H1 (cell line): ENCODE data around the gene PCNX1. TPM values are rescaled to one million over a fixed set of nuclear protein-coding genes. Genes with fewer than 3 reads are reported as not detected.

Source experiments
- CTCF ChIA-PET: fragments of 300-600 bp; sonication (Branson Sonifier 250); formaldehyde crosslinking; loops from one replicate; lab custom pipeline; 2021; ENCODE audit not compliant: partially characterized antibody; lab: Charles Lee
- POLR2A ChIA-PET: fragments of 300-600 bp; sonication (Branson Sonifier 250); formaldehyde crosslinking; loops from one replicate; lab custom pipeline; 2021; ENCODE audit warnings: inconsistent platforms; ENCODE audit not compliant: partially characterized antibody; lab: Charles Lee
- DNase-seq, 2 experiments: peaks; one replicate each; pipeline versions ENCODE4 v3.0.0 to v3.0.0-alpha.2; 2010 to 2022; ENCODE audit warnings: low spot score in 2 of 2, low read depth in 1 of 2, mixed read lengths in 1 of 2
- FAIRE-seq: peaks from 2 replicates; lab custom pipeline; 2011; peaks lifted over from hg19 to GRCh38; lab: Jason Lieb, UNC
- H2AFZ ChIP-seq: 2 replicates; pipeline ENCODE4 v1.8.1; 2012; ENCODE audit warnings: low read length, inconsistent platforms
- H2AK5ac ChIP-seq: 2 replicates; pipeline ENCODE4 v1.6.1; 2013; ENCODE audit warnings: low read depth, low read length
- H2BK120ac ChIP-seq: replicated peaks from 2 replicates; pipeline ENCODE3; 2013; ENCODE audit warnings: low read depth, low read length, inconsistent platforms
- H2BK12ac ChIP-seq: 2 replicates; pipeline ENCODE4 v1.6.1; 2013; ENCODE audit warnings: low read depth, low read length
- H2BK15ac ChIP-seq: 2 replicates; pipeline ENCODE4 v1.6.1; 2013; ENCODE audit warnings: low read length
- H2BK20ac ChIP-seq: 2 replicates; pipeline ENCODE4 v1.6.1; 2013; ENCODE audit warnings: low read length
- H2BK5ac ChIP-seq: 2 replicates; pipeline ENCODE4 v1.6.1; 2013; ENCODE audit warnings: low read depth, low read length
- H3K14ac ChIP-seq: 2 replicates; pipeline ENCODE4 v1.6.1; 2013; ENCODE audit warnings: inconsistent platforms; ENCODE audit not compliant: insufficient read length
- H3K18ac ChIP-seq: 2 replicates; pipeline ENCODE4 v1.6.1; 2013; ENCODE audit warnings: low read length; ENCODE audit errors: extremely low read depth
- H3K23ac ChIP-seq: 2 replicates; pipeline ENCODE4 v1.6.1; 2013; ENCODE audit warnings: inconsistent platforms; ENCODE audit not compliant: insufficient read length
- H3K23me2 ChIP-seq: 2 replicates; pipeline ENCODE4 v1.6.1; 2013; ENCODE audit warnings: low read depth, low read length
- H3K27ac ChIP-seq: 2 replicates; pipeline ENCODE4 v1.6.1; 2011; ENCODE audit warnings: low read depth, low read length, inconsistent platforms
- H3K27me3 ChIP-seq, 4 experiments: replicated peaks in 1 of 4; 1 replicate in 1 of 4; 2 replicates in 3 of 4; pipeline versions ENCODE4 v1.6.1 to v1.8.1; 2011 to 2013; ENCODE audit warnings: low read length in 3 of 4, mild to moderate bottlenecking in 3 of 4, inconsistent platforms in 2 of 4, mixed read lengths in 2 of 4, moderate library complexity in 1 of 4; ENCODE audit not compliant: control insufficient read depth in 3 of 4, insufficient read depth in 3 of 4; ENCODE audit errors: extremely low read depth in 1 of 4
- H3K36me3 ChIP-seq, 4 experiments: 2 replicates each; pipeline versions ENCODE4 v1.6.1 to v1.8.1; 2011 to 2013; ENCODE audit warnings: mild to moderate bottlenecking in 4 of 4, low read length in 3 of 4, moderate library complexity in 2 of 4, control low read depth in 1 of 4, inconsistent platforms in 1 of 4; ENCODE audit not compliant: insufficient read depth in 4 of 4, control insufficient read depth in 2 of 4
- H3K4ac ChIP-seq: replicated peaks from 2 replicates; pipeline ENCODE3; 2013; ENCODE audit warnings: low read length, low read depth, mixed read lengths, inconsistent platforms; ENCODE audit not compliant: insufficient read length
- H3K4me1 ChIP-seq, 4 experiments: replicated peaks in 1 of 4; 1 replicate in 1 of 4; 2 replicates in 3 of 4; pipeline versions ENCODE4 v1.6.1 to v1.8.1; 2011 to 2013; ENCODE audit warnings: low read length in 3 of 4, inconsistent platforms in 2 of 4, mixed read lengths in 1 of 4; ENCODE audit not compliant: insufficient read depth in 4 of 4, control insufficient read depth in 3 of 4
- H3K4me2 ChIP-seq, 2 experiments: 2 replicates each; pipeline versions ENCODE4 v1.6.1 to v1.8.1; 2011 to 2013; ENCODE audit warnings: low read depth in 2 of 2, low read length in 2 of 2, control low read depth in 1 of 2, inconsistent platforms in 1 of 2, mild to moderate bottlenecking in 1 of 2; ENCODE audit not compliant: insufficient read depth in 1 of 2
- H3K4me3 ChIP-seq, 4 experiments: fragments of 200-600, 300-600 bp in 1 of 4; sonication (generic), shearing (Covaris generic), sonication (Bioruptor Twin) in 1 of 4; 2 replicates each; pipeline versions ENCODE4 v1.5.1 to v1.8.1; 2011 to 2016; ENCODE audit warnings: low read length in 4 of 4, low read depth in 3 of 4, control low read depth in 2 of 4, inconsistent platforms in 2 of 4, mild to moderate bottlenecking in 2 of 4, mixed read lengths in 1 of 4, moderate library complexity in 1 of 4; ENCODE audit not compliant: insufficient read depth in 2 of 4; ENCODE audit errors: extremely low read depth in 1 of 4
- H3K56ac ChIP-seq: replicated peaks from 2 replicates; pipeline ENCODE3; 2013; ENCODE audit warnings: low read depth, mild to moderate bottlenecking, mixed read lengths, low read length, inconsistent platforms; ENCODE audit not compliant: insufficient read length
- H3K79me1 ChIP-seq: 2 replicates; pipeline ENCODE4 v1.6.1; 2013; ENCODE audit warnings: low read depth, low read length, control low read depth
- H3K79me2 ChIP-seq, 2 experiments: 2 replicates each; pipeline versions ENCODE4 v1.6.1 to v1.8.1; 2012 to 2013; ENCODE audit warnings: low read length in 2 of 2, mild to moderate bottlenecking in 2 of 2, inconsistent platforms in 1 of 2; ENCODE audit not compliant: insufficient read depth in 2 of 2, control insufficient read depth in 1 of 2
- H3K9ac ChIP-seq, 4 experiments: replicated peaks in 1 of 4; 1 replicate in 1 of 4; 2 replicates in 3 of 4; pipeline versions ENCODE4 v1.6.1 to v1.8.1; 2011 to 2013; ENCODE audit warnings: low read depth in 3 of 4, low read length in 3 of 4, control low read depth in 2 of 4, mild to moderate bottlenecking in 2 of 4, moderate library complexity in 2 of 4, inconsistent platforms in 1 of 4; ENCODE audit errors: extremely low read depth in 1 of 4
- H3K9me3 ChIP-seq, 2 experiments: 2 replicates each; pipeline versions ENCODE4 v1.6.1 to v1.8.1; 2012 to 2013; ENCODE audit warnings: mild to moderate bottlenecking in 2 of 2, moderate library complexity in 2 of 2, control low read depth in 1 of 2, inconsistent platforms in 1 of 2, low read depth in 1 of 2, low read length in 1 of 2, mixed read lengths in 1 of 2; ENCODE audit not compliant: insufficient read depth in 2 of 2
- H4K20me1 ChIP-seq, 2 experiments: replicated peaks in 1 of 2; 2 replicates each; pipeline versions ENCODE3 to v1.8.1; 2011 to 2013; ENCODE audit warnings: inconsistent platforms in 2 of 2, low read length in 2 of 2, mild to moderate bottlenecking in 1 of 2; ENCODE audit not compliant: insufficient read depth in 2 of 2, control insufficient read depth in 1 of 2
- H4K5ac ChIP-seq: 2 replicates; pipeline ENCODE4 v1.6.1; 2013; ENCODE audit warnings: low read length, low read depth, mixed read lengths, inconsistent platforms; ENCODE audit not compliant: insufficient read length
- H4K8ac ChIP-seq: 2 replicates; pipeline ENCODE4 v1.8.0; 2013; ENCODE audit warnings: mild to moderate bottlenecking, moderate library complexity, low read length, inconsistent platforms; ENCODE audit not compliant: insufficient read depth; ENCODE audit errors: extremely low read depth
- H4K91ac ChIP-seq: replicated peaks from 2 replicates; pipeline ENCODE3; 2013; ENCODE audit warnings: low read length, mixed read lengths, inconsistent platforms; ENCODE audit not compliant: insufficient read length
- BRCA1 ChIP-seq: IDR thresholded peaks from 2 replicates; pipeline ENCODE4 v1.6.1; 2012; ENCODE audit warnings: low read depth, low read length, improper control_type of control experiment
- EZH2 ChIP-seq: fragments of 200-600 bp; sonication (generic); IDR thresholded peaks from 2 replicates; pipeline ENCODE4 v1.7.1; 2012; ENCODE audit warnings: low read depth, mild to moderate bottlenecking, moderate library complexity, low read length, inconsistent platforms; ENCODE audit not compliant: severe bottlenecking
- HDAC2 ChIP-seq, 2 experiments: fragments of 300-600 bp in 1 of 2; sonication (generic) in 1 of 2; IDR thresholded peaks; 2 replicates each; pipeline ENCODE4 v1.6.1; 2011 to 2012; ENCODE audit warnings: low read depth in 2 of 2, low read length in 2 of 2, mild to moderate bottlenecking in 2 of 2, moderate library complexity in 2 of 2, borderline replicate concordance in 1 of 2, inconsistent platforms in 1 of 2
- MAFK ChIP-seq: IDR thresholded peaks from 2 replicates; pipeline ENCODE4 v1.6.1; 2012; ENCODE audit warnings: low read depth, mild to moderate bottlenecking, improper control_type of control experiment, low read length
- MAX ChIP-seq: IDR thresholded peaks from 2 replicates; pipeline ENCODE4 v1.6.1; 2012; ENCODE audit warnings: inconsistent platforms
- NRF1 ChIP-seq: IDR thresholded peaks from 2 replicates; pipeline ENCODE4 v1.6.1; 2011; ENCODE audit warnings: mild to moderate bottlenecking, low read depth, low read length, improper control_type of control experiment
- POLR2AphosphoS5 ChIP-seq: IDR thresholded peaks from 2 replicates; pipeline ENCODE4 v1.6.1; 2011; ENCODE audit warnings: low read depth, low read length
- RXRA ChIP-seq: IDR thresholded peaks from 2 replicates; pipeline ENCODE4 v1.6.1; 2011; ENCODE audit warnings: low read depth, mild to moderate bottlenecking, low read length, moderate library complexity; ENCODE audit not compliant: insufficient read depth
- SIN3A ChIP-seq, 2 experiments: IDR thresholded peaks in 1 of 2; conservative IDR thresholded peaks in 1 of 2; 2 replicates each; pipeline ENCODE4 v1.6.1; 2011 to 2012; ENCODE audit warnings: low read length in 2 of 2, improper control_type of control experiment in 1 of 2, low read depth in 1 of 2, mild to moderate bottlenecking in 1 of 2
- TAF7 ChIP-seq: optimal IDR thresholded peaks from 2 replicates; pipeline ENCODE3; 2011; ENCODE audit warnings: low read depth, mild to moderate bottlenecking, inconsistent platforms, low read length, moderate library complexity, borderline replicate concordance
- WGBS, 2 experiments: shearing (Covaris generic) in 1 of 2; methylation state at CpG; one replicate each; pipeline versions ENCODE4 v1.1.6 to v1.1.7; 2013 to 2015; ENCODE audit warnings: low lambda C conversion rate in 2 of 2, mixed read lengths in 2 of 2, inconsistent platforms in 1 of 2, low coverage in 1 of 2, missing lambda C conversion rate in 1 of 2; ENCODE audit not compliant: insufficient replicate concordance in 2 of 2, insufficient coverage in 1 of 2, insufficient read length in 1 of 2; ENCODE audit errors: extremely low coverage in 1 of 2, missing lambda C conversion rate in 1 of 2; 5-methylcytosine and 5-hydroxymethylcytosine counted together
- polyA plus RNA-seq, 7 experiments: library from polyadenylated mRNA; depleted of rRNA in 3 of 7; stranded (reverse) in 5 of 7; unstranded in 2 of 7; fragments of >200 nt in 5 of 7; fragments of 200-250 nt in 2 of 7; gene quantifications; 1 replicate in 5 of 7; 2 replicates in 1 of 7; 4 replicates in 1 of 7; pipeline versions ENCODE4 v1.2.1 to v1.2.3, GENCODE V29; 2011 to 2013; ENCODE audit warnings: missing spikeins in 2 of 7, mixed read lengths in 2 of 7
- total RNA-seq: library from RNA; stranded (reverse); fragmentation: NEBNext Ultra II Directional; extraction: Animal tissue kit (Norgen Biotek cat#: 25700); gene quantifications from 2 replicates; pipeline ENCODE4 v1.2.1, GENCODE V29; 2021

PCNX1 gene
- total and polyA plus RNA-seq, 2 of the 8 experiments (the other 6 are each of a cell fraction or from before 2014, with no cell fraction given) = 37.7 to 53.2 TPM

GRCh38 chr14:70872678-70873020 lies 34.6 kb upstream of the PCNX1 start:
- no peak overlapping the region for H4K5ac ChIP-seq
- no peaks in the 10 kb centered on the region for H4K20me1 ChIP-seq
- H2BK20ac ChIP-seq = no peak overlapping the region
- H2BK12ac ChIP-seq = no peak overlapping the region
- no peak overlapping the region for H3K14ac ChIP-seq
- no peaks in the 10 kb centered on the region for H3K27me3 ChIP-seq
- H3K4me1 ChIP-seq = peaks cover 0 to 4% (median 1%) of the 10 kb centered on the region in 4 experiments; a peak in 3 of 7 replicates
- H2AK5ac ChIP-seq = no peak overlapping the region
- no peak overlapping the region for H4K8ac ChIP-seq
- no peak overlapping the region for H2BK5ac ChIP-seq
- no peak overlapping the region for H2BK120ac ChIP-seq
- no peak overlapping the region for H3K4ac ChIP-seq
- POLR2A ChIA-PET = no interaction called here
- no peak overlapping the region for H3K18ac ChIP-seq
- H3K36me3 ChIP-seq = no peaks in the 10 kb centered on the region
- no peaks in the 10 kb centered on the region; the same call in 1 of the 2 replicates for H3K79me1 ChIP-seq
- peaks cover 17 to 21% of the 10 kb centered on the region in 2 experiments for H3K9me3 ChIP-seq
- no peak for DNase-seq
- no peaks in the 10 kb centered on the region for H3K79me2 ChIP-seq
- CTCF ChIA-PET = interaction anchor here (1.1 to 1.4 kb wide), 3 partner anchors 9 to 45 kb away, joined by 3 to 4 read pairs (median 3); no protein-coding TSS in a partner anchor
- no peak overlapping the region for H3K23ac ChIP-seq
- H3K23me2 ChIP-seq = no peaks in the 10 kb centered on the region
- WGBS, 2 experiments = 90% methylated on average over 1 of the region's 1 CpG; no CpG with 5 or more reads in 1 of the 2 experiments
- H3K9ac ChIP-seq = no peak overlapping the region
- H3K27ac ChIP-seq = no peak overlapping the region
- TF ChIP-seq EZH2 (no peak), MAFK (no peak), TAF7 (no peak), MAX (no peak), BRCA1 (no peak), NRF1 (no peak), SIN3A (conservative IDR thresholded peaks at IDR 0.05 in 1 of 2, IDR thresholded peaks at IDR 0.05 in 1 of 2; ENCODE audit: low read depth in 1 of 2, low read length in 2 of 2) (no peak), RXRA (no peak), POLR2AphosphoS5 (no peak), HDAC2 (IDR thresholded peaks at IDR 0.05; ENCODE audit: borderline replicate concordance in 1 of 2, low read depth in 2 of 2, low read length in 2 of 2) (no peak)
- H3K4me2 ChIP-seq = no peak overlapping the region
- H4K91ac ChIP-seq = no peak overlapping the region
- no peak overlapping the region; the same call in 1 of the 2 replicates for H2AFZ ChIP-seq
- H2BK15ac ChIP-seq = no peak overlapping the region
- H3K4me3 ChIP-seq = no peak overlapping the region
- FAIRE-seq = no peak
- H3K56ac ChIP-seq = no peak overlapping the region
